Lower leg skin (tissue), 3 donors: ENCODE results near the gene PTBP3.

ENCODE experiments used
- POLR2A ChIP-seq, 2 donors: fragments of 450-650 bp; IDR thresholded peaks; one replicate each; pipeline ENCODE4 v1.6.1; 2016 to 2017; ENCODE audit warnings: antibody characterized with exemption in 2 of 2, mild to moderate bottlenecking in 1 of 2, moderate library complexity in 1 of 2
- TF ChIP-seq, protein P1 (sequence below), 3 donors: fragments of 450-650 bp; IDR thresholded peaks; one replicate each; pipeline ENCODE4 v1.5.1; 2016; ENCODE audit warnings: antibody characterized with exemption in 3 of 3, mild to moderate bottlenecking in 3 of 3, moderate library complexity in 2 of 3

DNA sequence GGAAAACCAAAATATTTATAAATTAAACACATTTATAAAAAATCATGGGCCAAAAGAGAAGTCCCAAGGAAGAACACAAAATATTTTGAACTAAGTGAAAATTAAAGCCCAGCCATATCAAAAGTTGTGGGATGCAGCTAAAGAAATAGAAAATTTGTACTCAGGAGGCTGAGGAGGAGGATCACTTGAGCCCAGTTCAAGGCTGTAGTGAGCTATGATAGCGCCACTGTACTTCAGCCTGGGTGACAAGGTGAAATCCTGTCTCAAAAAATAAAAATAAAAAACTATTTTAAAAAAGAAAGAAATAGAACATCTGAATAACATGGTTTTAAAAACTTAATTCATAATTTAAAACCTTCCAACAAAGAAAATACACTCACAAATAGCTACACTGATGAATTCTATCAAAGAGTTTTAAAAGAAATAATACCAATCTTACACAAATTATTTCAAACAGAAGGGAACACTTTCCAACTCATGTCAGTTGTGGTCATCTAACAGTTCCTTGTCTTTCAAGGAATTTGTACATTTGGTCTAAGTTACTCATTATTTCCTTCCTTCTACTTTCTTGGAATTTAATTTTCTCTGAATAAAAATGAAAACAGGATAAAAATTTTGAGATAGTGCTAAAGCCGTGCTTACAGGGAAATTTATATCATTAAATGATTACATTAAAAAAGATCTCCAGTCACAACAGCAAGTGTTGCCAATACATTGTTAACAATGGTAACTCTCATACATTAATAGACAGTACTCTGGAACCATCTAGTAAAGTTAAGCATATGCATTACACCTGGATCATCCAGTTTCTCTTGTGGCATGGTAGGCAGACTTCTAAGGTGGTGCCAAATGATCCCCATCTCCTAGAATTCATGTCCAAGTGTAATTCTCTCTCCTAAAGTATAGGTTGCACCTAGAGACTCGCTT is 17.8 kb downstream of the PTBP3 start:
- TF ChIP-seq, protein P1, sequence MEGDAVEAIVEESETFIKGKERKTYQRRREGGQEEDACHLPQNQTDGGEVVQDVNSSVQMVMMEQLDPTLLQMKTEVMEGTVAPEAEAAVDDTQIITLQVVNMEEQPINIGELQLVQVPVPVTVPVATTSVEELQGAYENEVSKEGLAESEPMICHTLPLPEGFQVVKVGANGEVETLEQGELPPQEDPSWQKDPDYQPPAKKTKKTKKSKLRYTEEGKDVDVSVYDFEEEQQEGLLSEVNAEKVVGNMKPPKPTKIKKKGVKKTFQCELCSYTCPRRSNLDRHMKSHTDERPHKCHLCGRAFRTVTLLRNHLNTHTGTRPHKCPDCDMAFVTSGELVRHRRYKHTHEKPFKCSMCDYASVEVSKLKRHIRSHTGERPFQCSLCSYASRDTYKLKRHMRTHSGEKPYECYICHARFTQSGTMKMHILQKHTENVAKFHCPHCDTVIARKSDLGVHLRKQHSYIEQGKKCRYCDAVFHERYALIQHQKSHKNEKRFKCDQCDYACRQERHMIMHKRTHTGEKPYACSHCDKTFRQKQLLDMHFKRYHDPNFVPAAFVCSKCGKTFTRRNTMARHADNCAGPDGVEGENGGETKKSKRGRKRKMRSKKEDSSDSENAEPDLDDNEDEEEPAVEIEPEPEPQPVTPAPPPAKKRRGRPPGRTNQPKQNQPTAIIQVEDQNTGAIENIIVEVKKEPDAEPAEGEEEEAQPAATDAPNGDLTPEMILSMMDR (IDR thresholded peaks at IDR 0.05), result no peak
- no peak for TF ChIP-seq POLR2A (IDR thresholded peaks at IDR 0.05)
